NCI-H524 treated with DMSO at 0.1 percent for 48 hours (cell line): ENCODE measurements around the gene POLA1.

Experiments
- DNase-seq: peaks from one replicate; lab custom pipeline; 2025; lab: John Stamatoyannopoulos, UW

The POLA1 gene

GRCh38 chrX:25010784-25011588 lies 317.3 kb downstream of the POLA1 start:
- no peak for DNase-seq

- DNase-seq, result no peak
Measured at GRCh38 chrX:25011589-25012432, 318.1 kb downstream of the POLA1 start.

GRCh38 chrX:25012433-25012735 lies 318.7 kb downstream of the POLA1 start:
- DNase-seq, result no peak

- no peak for DNase-seq
Measured at GRCh38 chrX:25012793-25013631, 319.3 kb downstream of the POLA1 start.

GRCh38 chrX:25013632-25014365 lies 320.1 kb downstream of the POLA1 start:
- no peak for DNase-seq

GRCh38 chrX:25014366-25014838 lies 320.7 kb downstream of the POLA1 start:
- DNase-seq, result no peak

- DNase-seq, result no peak
Measured at GRCh38 chrX:25015486-25016360, 322.0 kb downstream of the POLA1 start, which contains the start of gene ARX. Gene ARX (minus strand): TSS chrX:25015965. CDS start chrX:25015737, 228 bp downstream.

- no peak for DNase-seq
Measured at GRCh38 chrX:25016361-25016671, 322.6 kb downstream of the POLA1 start.

GRCh38 chrX:25016938-25017598 lies 323.4 kb downstream of the POLA1 start:
- no peak for DNase-seq

GRCh38 chrX:25017667-25018247 lies 324.0 kb downstream of the POLA1 start:
- DNase-seq, result no peak

- DNase-seq, result no peak
Measured at GRCh38 chrX:25018682-25019081, 325.0 kb downstream of the POLA1 start.

- no peak for DNase-seq
Measured at GRCh38 chrX:25019707-25020390, 326.1 kb downstream of the POLA1 start.

GRCh38 chrX:25020391-25020904 lies 326.7 kb downstream of the POLA1 start:
- no peak for DNase-seq

- DNase-seq, result no peak
Measured at GRCh38 chrX:25020905-25021449, 327.3 kb downstream of the POLA1 start.

- DNase-seq, result no peak
Measured at GRCh38 chrX:25022499-25023325, 329.0 kb downstream of the POLA1 start.

- DNase-seq, result no peak
Measured at GRCh38 chrX:25023908-25024307, 330.2 kb downstream of the POLA1 start.

- no peak for DNase-seq
Measured at GRCh38 chrX:25025615-25026014, 331.9 kb downstream of the POLA1 start.

- no peak for DNase-seq
Measured at GRCh38 chrX:25026576-25026975, 332.9 kb downstream of the POLA1 start.
